HepG2 (cell line): ENCODE measurements around the gene LAMC1. TPM values are rescaled to one million over a fixed set of nuclear protein-coding genes. Genes with fewer than 3 reads are reported as not detected.

Source experiments
- ATAC-seq: fragments of 200-7000 bp; cut with Tn5 transposase; 3 replicates; pipeline ENCODE4 v1.9.1; 2020; ENCODE audit warnings: mild to moderate bottlenecking, moderate library complexity
- BruUV-seq: library from RNA; stranded (reverse); fragments of 400-500 nt; replicated peaks from 2 replicates; lab custom pipeline; 2021; lab: Mats Ljungman, UMichigan
- CTCF ChIA-PET: fragments of 300-600 bp; formaldehyde crosslinking; extraction: SDS; loops from one replicate; lab custom pipeline; 2021; ENCODE audit warnings: low total read pairs, inconsistent platforms, low intra/inter-chr PET ratio; lab: Yijun Ruan, JAX
- POLR2A ChIA-PET: fragments of 350-600 bp; sonication (Branson Sonifier 250); formaldehyde crosslinking; loops from one replicate; lab custom pipeline; 2020; ENCODE audit warnings: antibody characterized with exemption, inconsistent platforms; lab: Yijun Ruan, JAX
- DNase-seq: peaks from one replicate; pipeline ENCODE4 v3.0.0-alpha.2; 2015; ENCODE audit warnings: low spot score
- FAIRE-seq: peaks from 3 replicates; lab custom pipeline; 2011; peaks lifted over from hg19 to GRCh38; lab: Jason Lieb, UNC
- H2AFZ ChIP-seq: one replicate; pipeline ENCODE4 v1.6.1; 2011; ENCODE audit warnings: low read length, inconsistent platforms
- H3K27ac ChIP-seq: fragments of 300-600 bp; 3 replicates; pipeline ENCODE4 v1.8.0; 2011; ENCODE audit warnings: mixed run types, mild to moderate bottlenecking, mixed read lengths, low read length, inconsistent platforms; ENCODE audit not compliant: insufficient read depth; ENCODE audit errors: extremely low read length
- H3K27me3 ChIP-seq, 2 experiments: fragments of 200-600 bp in 1 of 2; 2 replicates in 1 of 2; 3 replicates in 1 of 2; pipeline versions ENCODE4 v1.6.0 to v1.8.0; 2011; ENCODE audit warnings: low read length in 2 of 2, mild to moderate bottlenecking in 2 of 2, moderate library complexity in 2 of 2, inconsistent platforms in 1 of 2; ENCODE audit not compliant: insufficient read depth in 2 of 2, control insufficient read depth in 1 of 2
- H3K36me3 ChIP-seq, 2 experiments: fragments of 200-600 bp in 1 of 2; replicated peaks in 1 of 2; 2 replicates in 1 of 2; 3 replicates in 1 of 2; pipeline versions ENCODE4 v1.5.1 to v1.8.0; 2011; ENCODE audit warnings: low read length in 2 of 2, inconsistent platforms in 1 of 2; ENCODE audit not compliant: insufficient read depth in 2 of 2, control insufficient read depth in 1 of 2
- H3K4me1 ChIP-seq: 2 replicates; pipeline ENCODE4 v1.5.1; 2012; ENCODE audit warnings: low read length, inconsistent platforms; ENCODE audit not compliant: insufficient read depth
- H3K4me2 ChIP-seq: 2 replicates; pipeline ENCODE4 v1.6.0; 2011; ENCODE audit warnings: low read depth, low read length, inconsistent platforms
- H3K4me3 ChIP-seq, 3 experiments: fragments of 200-600 bp in 1 of 3; sonication (generic), shearing (Covaris generic) in 1 of 3; replicated peaks in 1 of 3; 2 replicates each; pipeline ENCODE4 v1.5.1; 2011 to 2016; ENCODE audit warnings: low read length in 3 of 3, inconsistent platforms in 2 of 3, low read depth in 2 of 3, mild to moderate bottlenecking in 2 of 3, control low read depth in 1 of 3, mixed read lengths in 1 of 3; ENCODE audit not compliant: insufficient read depth in 1 of 3
- H3K79me2 ChIP-seq: one replicate; pipeline ENCODE4 v1.6.1; 2011; ENCODE audit warnings: low read length, inconsistent platforms; ENCODE audit not compliant: insufficient read depth
- H3K9ac ChIP-seq: 2 replicates; pipeline ENCODE4 v1.6.0; 2011; ENCODE audit warnings: mild to moderate bottlenecking, low read depth, low read length, inconsistent platforms; ENCODE audit not compliant: insufficient read depth
- H3K9me3 ChIP-seq: 2 replicates; pipeline ENCODE4 v1.5.1; 2012; ENCODE audit warnings: mild to moderate bottlenecking, low read length
- H4K20me1 ChIP-seq: 2 replicates; pipeline ENCODE4 v1.6.0; 2011; ENCODE audit warnings: inconsistent platforms, mild to moderate bottlenecking, low read length, moderate library complexity; ENCODE audit not compliant: insufficient read depth
- ASH2L ChIP-seq: fragments of 300-600, 200-600 bp; sonication (generic); IDR thresholded peaks from 2 replicates; pipeline ENCODE4 v1.7.0; 2017; ENCODE audit warnings: low read depth, mild to moderate bottlenecking, moderate library complexity, mixed read lengths, low read length; ENCODE audit not compliant: insufficient read length
- KDM4B ChIP-seq: sonication (generic); formaldehyde crosslinking; IDR thresholded peaks from 2 replicates; pipeline ENCODE4 v1.4.0; 2020; ENCODE audit warnings: missing genetic modification reagents
- KMT2A ChIP-seq: sonication (generic); formaldehyde crosslinking; IDR thresholded peaks from 2 replicates; pipeline ENCODE4 v1.4.0; 2020; ENCODE audit warnings: missing genetic modification reagents
- SALL1 ChIP-seq: sonication (generic); formaldehyde crosslinking; IDR thresholded peaks from 2 replicates; pipeline ENCODE4 v1.8.0; 2022; ENCODE audit warnings: mild to moderate bottlenecking, missing genetic modification reagents
- SRSF1 ChIP-seq: fragments of 200-400 bp; formaldehyde crosslinking; optimal IDR thresholded peaks from 2 replicates; pipeline ENCODE3; 2017; ENCODE audit warnings: mild to moderate bottlenecking, low read depth, low read length, moderate library complexity
- THRA ChIP-seq: sonication (generic); formaldehyde crosslinking; IDR thresholded peaks from 2 replicates; pipeline ENCODE4 v1.4.0; 2020; ENCODE audit warnings: missing genetic modification reagents, borderline replicate concordance
- ZNF142 ChIP-seq: sonication (generic); formaldehyde crosslinking; IDR thresholded peaks from 2 replicates; pipeline ENCODE4 v1.4.0; 2020; ENCODE audit warnings: missing genetic modification reagents
- ZNF20 ChIP-seq: sonication (generic); formaldehyde crosslinking; IDR thresholded peaks from 2 replicates; pipeline ENCODE4 v1.4.0; 2020; ENCODE audit warnings: mild to moderate bottlenecking, moderate library complexity, missing genetic modification reagents
- ZNF207 ChIP-seq: fragments of 450-650 bp; IDR thresholded peaks from 2 replicates; pipeline ENCODE4 v1.6.1; 2016; ENCODE audit warnings: antibody characterized with exemption, borderline replicate concordance
- ZNF256 ChIP-seq: sonication (generic); formaldehyde crosslinking; conservative IDR thresholded peaks from 2 replicates; pipeline ENCODE4 v1.4.0; 2020; ENCODE audit warnings: missing genetic modification reagents
- ZNF260 ChIP-seq: sonication (generic); formaldehyde crosslinking; IDR thresholded peaks from 2 replicates; pipeline ENCODE4 v1.4.0; 2020; ENCODE audit warnings: missing genetic modification reagents, low read depth, mild to moderate bottlenecking, borderline replicate concordance
- ZNF335 ChIP-seq: sonication (generic); formaldehyde crosslinking; IDR thresholded peaks from 2 replicates; pipeline ENCODE4 v1.4.0; 2020; ENCODE audit warnings: missing genetic modification reagents
- ZNF510 ChIP-seq: sonication (generic); formaldehyde crosslinking; IDR thresholded peaks from 2 replicates; pipeline ENCODE4 v1.4.0; 2020; ENCODE audit warnings: low read depth, mild to moderate bottlenecking, missing genetic modification reagents
- in situ Hi-C: cut with HindIII; loops from 2 replicates; pipeline ENCODE4 v1.10.0; 2017; ENCODE audit warnings: low pct_unique_long_range_greater_than_20kb; ENCODE audit not compliant: extremely low pct_ligation_motif_present
- intact Hi-C: fragments of 100-400 bp; cut with micrococcal nuclease; formaldehyde crosslinking; loops from one replicate; pipeline ENCODE4 v1.10.0; 2022; ENCODE audit not compliant: unreplicated experiment
- polyA plus RNA-seq, 8 experiments: library from polyadenylated mRNA; depleted of rRNA in 3 of 8; stranded (reverse) in 7 of 8; unstranded in 1 of 8; fragments of >200 nt; fragmentation: Illumina TruSeq in 4 of 8; extraction: Trizol in 4 of 8; gene quantifications; 2 replicates each; pipeline versions ENCODE4 v1.2.1 to v1.2.3, GENCODE V29; 2011 to 2016; ENCODE audit warnings: low read depth in 4 of 8, missing spikeins in 1 of 8, mixed read lengths in 1 of 8; ENCODE audit not compliant: insufficient read depth in 1 of 8
- total RNA-seq, 5 experiments: library from RNA; depleted of rRNA; stranded (reverse); fragments of >200 nt; fragmentation: Illumina TruSeq; extraction: Trizol; gene quantifications; 2 replicates each; pipeline ENCODE4 v1.2.3, GENCODE V29; 2016; ENCODE audit warnings: low read depth in 1 of 5

The LAMC1 gene
- total and polyA plus RNA-seq, 2 of the 13 experiments (the other 11 are each of a cell fraction or from before 2014, with no cell fraction given): 58.5 to 137 TPM

- TF ChIP-seq ZNF142 (CRISPR knock-in tag): no peak
- TF ChIP-seq ASH2L: peak; percentile 38
- no peak for TF ChIP-seq ZNF20 (CRISPR knock-in tag)
- no peak for TF ChIP-seq ZNF510 (CRISPR knock-in tag)
- TF ChIP-seq SRSF1: no peak
Observed at GRCh38 chr1:183139281-183139942, 116.2 kb downstream of the LAMC1 start (continued).

- in situ Hi-C loops: loop anchor here (25.0 kb wide), 1 partner anchor 278 kb away; no protein-coding TSS in a partner anchor
- no TSS peak for BruUV-seq
- CTCF ChIA-PET: no interaction called here
- TF ChIP-seq KMT2A (CRISPR knock-in tag) (no peak), ZNF256 (CRISPR knock-in tag) (no peak), SALL1 (CRISPR knock-in tag) (no peak), ZNF207 (no peak), ZNF260 (CRISPR knock-in tag) (no peak), ZNF335 (no peak), KDM4B (CRISPR knock-in tag) (no peak), THRA (no peak)
Observed at GRCh38 chr1:183140633-183141032, 117.4 kb downstream of the LAMC1 start.

More at GRCh38 chr1:183140633-183141032, 117.4 kb downstream of the LAMC1 start:
- no peak overlapping the region for H3K4me2 ChIP-seq
- H3K4me1 ChIP-seq: peaks cover 23% of the 10 kb centered on the region
- H3K79me2 ChIP-seq: no peaks in the 10 kb centered on the region
- POLR2A ChIA-PET: no interaction called here
- no peak overlapping the region for H2AFZ ChIP-seq
- no peak overlapping the region for H3K27ac ChIP-seq
- H3K9ac ChIP-seq: no peak overlapping the region
- H3K27me3 ChIP-seq: no peaks in the 10 kb centered on the region
- intact Hi-C loops: no loop called here
- peaks cover 13 to 42% of the 10 kb centered on the region in 2 experiments for H3K36me3 ChIP-seq
- ATAC-seq: no peak
- FAIRE-seq: no peak
- H3K9me3 ChIP-seq: no peaks in the 10 kb centered on the region
- no peak for DNase-seq
- no peak overlapping the region for H3K4me3 ChIP-seq
- H4K20me1 ChIP-seq: no peaks in the 10 kb centered on the region
